GM12865 (cell line): ENCODE measurements around the gene GNAI2.

ENCODE experiments used
- DNase-seq: peaks from one replicate; pipeline ENCODE4 v3.0.0; 2010; ENCODE audit warnings: low read depth
- H3K4me3 ChIP-seq: 2 replicates; pipeline ENCODE4 v1.5.1; 2011; ENCODE audit warnings: mild to moderate bottlenecking, low read depth, low read length, control low read depth
- CTCF ChIP-seq: IDR thresholded peaks from 2 replicates; pipeline ENCODE4 v1.5.1; 2011; ENCODE audit warnings: low read length, control low read depth, low read depth, inconsistent platforms; ENCODE audit not compliant: insufficient read depth; ENCODE audit errors: missing control alignments

Gene GNAI2

GRCh38 chr3:50265571-50265970 is 29.6 kb downstream of the GNAI2 start:
- TF ChIP-seq CTCF, result no peak
- no peak for DNase-seq

DNA sequence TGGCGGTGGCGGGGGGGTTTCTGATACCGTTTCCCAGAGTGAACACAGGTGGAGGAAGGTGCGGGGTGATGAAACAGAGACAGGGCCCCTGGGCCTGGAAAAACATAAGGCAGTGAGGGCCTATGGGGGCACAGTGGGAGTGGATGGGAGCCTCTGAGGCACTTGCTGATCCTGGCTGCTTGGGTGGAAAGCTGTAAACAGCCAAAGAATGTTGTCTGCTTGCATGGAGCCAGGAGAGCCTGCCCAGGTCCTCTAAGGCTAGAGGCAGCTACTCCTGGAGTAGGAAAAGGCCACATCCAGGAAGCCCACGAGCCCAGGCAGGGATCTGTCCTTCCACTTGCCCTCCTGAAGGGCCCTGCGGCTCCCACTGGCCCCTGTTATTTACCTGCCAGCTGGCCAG is 30.0 kb downstream of the GNAI2 start:
- no peak for DNase-seq
- TF ChIP-seq CTCF, result no peak
- H3K4me3 ChIP-seq, result no peak overlapping the region

More at GRCh38 chr3:50265571-50265970, 29.6 kb downstream of the GNAI2 start:
- H3K4me3 ChIP-seq, result no peak overlapping the region

- H3K4me3 ChIP-seq, result no peak overlapping the region
Measured at GRCh38 chr3:50266836-50267235, 30.8 kb downstream of the GNAI2 start.

GRCh38 chr3:50267280-50267913 is 31.4 kb downstream of the GNAI2 start:
- H3K4me3 ChIP-seq, result no peak overlapping the region
- no peak for TF ChIP-seq CTCF
- DNase-seq, result no peak

More at GRCh38 chr3:50266836-50267235, 30.8 kb downstream of the GNAI2 start:
- no peak for DNase-seq
- TF ChIP-seq CTCF, result no peak

- TF ChIP-seq CTCF, result no peak
- no peak for DNase-seq
- no peak overlapping the region for H3K4me3 ChIP-seq
Measured at GRCh38 chr3:50268276-50268675, 32.3 kb downstream of the GNAI2 start.

- DNase-seq, result no peak
- H3K4me3 ChIP-seq, result no peak within 1 kb of the TSS
- no peak for TF ChIP-seq CTCF
Measured at GRCh38 chr3:50268703-50269451, 32.9 kb downstream of the GNAI2 start, which contains the start of gene SEMA3B. SEMA3B (plus strand) TSS chr3:50269147; CDS start chr3:50269241, 94 bp downstream.
